Lower leg skin (tissue), 4 donors: ENCODE data around the gene KCTD20. TPM values are rescaled to one million over a fixed set of nuclear protein-coding genes. Genes with fewer than 3 reads are reported as not detected.
A peak's percentile ranks its signal among the peaks of the same experiment; 100 is the strongest.
"Not testable (repeated sequence)": the region's sequence is repeated elsewhere in the genome, so short reads cannot be mapped to it uniquely, and the experiment has no call there.

Experiments used
- DNase-seq, 2 donors: peaks; one replicate each; pipeline ENCODE4 v3.0.0-alpha.2; 2019; ENCODE audit warnings: low spot score in 2 of 2
- H3K4me3 ChIP-seq: fragments of 200-600 bp; sonication (generic); 2 replicates; pipeline ENCODE4 v1.5.1; 2017; ENCODE audit warnings: mild to moderate bottlenecking, low read depth; ENCODE audit not compliant: poor library complexity, severe bottlenecking
- CTCF ChIP-seq, 3 donors: fragments of 450-650 bp; IDR thresholded peaks; one replicate each; pipeline ENCODE4 v1.5.1; 2016; ENCODE audit warnings: antibody characterized with exemption in 3 of 3, mild to moderate bottlenecking in 3 of 3, moderate library complexity in 2 of 3
- POLR2A ChIP-seq, 2 donors: fragments of 450-650 bp; IDR thresholded peaks; one replicate each; pipeline ENCODE4 v1.6.1; 2016 to 2017; ENCODE audit warnings: antibody characterized with exemption in 2 of 2, mild to moderate bottlenecking in 1 of 2, moderate library complexity in 1 of 2
- WGBS, 2 donors: methylation state at CpG; one replicate each; pipeline ENCODE4 v1.1.5; 2018; 5-methylcytosine and 5-hydroxymethylcytosine counted together
- intact Hi-C: fragments of 100-400 bp; cut with DNase I; formaldehyde crosslinking; loops from one replicate; pipeline ENCODE4 v1.15.0; 2023; ENCODE audit warnings: low total_unique reads
- total RNA-seq, 4 donors: library from RNA; depleted of rRNA; stranded (reverse); fragments of >200 nt; gene quantifications; one replicate each; pipeline ENCODE4 v1.1.0, GENCODE V29; 2016

Gene KCTD20
- total RNA-seq, 4 donors from 2014 or later, result 48.5 to 84.1 (median 56.8) TPM

- DNase-seq, result peak; percentile 96 to 98
- no peak overlapping the region for H3K4me3 ChIP-seq
- WGBS, 2 donors, result 19 to 21% methylated on average over 8 of the region's 8 CpGs
- intact Hi-C loops, result loop anchor here (10.0 kb wide), 2 partner anchors 103 to 153 kb away; partner anchors contain the start of genes SRSF3 and STK38
- TF ChIP-seq POLR2A (IDR thresholded peaks at IDR 0.05), result no peak
- TF ChIP-seq CTCF (IDR thresholded peaks at IDR 0.05), result no peak
These were observed 1.4 kb upstream of the KCTD20 start for GRCh38 chr6:36441307-36441894.

- TF ChIP-seq POLR2A (IDR thresholded peaks at IDR 0.05) (no peak), CTCF (IDR thresholded peaks at IDR 0.05) (no peak)
- 51 to 52% methylated on average over 12 of the region's 12 CpGs for WGBS, 2 donors
- intact Hi-C loops, result loop anchor here (10.0 kb wide), 2 partner anchors 103 to 153 kb away; partner anchors contain the start of genes SRSF3 and STK38
- peak overlapping the region; percentile 93 for H3K4me3 ChIP-seq
- DNase-seq, result no peak
These were observed 613 bp upstream of the KCTD20 start for GRCh38 chr6:36442103-36442670.

- TF ChIP-seq CTCF (IDR thresholded peaks at IDR 0.05) (no peak), POLR2A (IDR thresholded peaks at IDR 0.05) (no peak)
- WGBS, 2 donors, result 1 to 2% methylated on average over 18 of the region's 18 CpGs
- intact Hi-C loops, result loop anchor here (10.0 kb wide), 2 partner anchors 101 to 151 kb away; partner anchors contain the start of genes SRSF3 and STK38
- H3K4me3 ChIP-seq, result peak overlapping the region; percentile 93
- no peak for DNase-seq
These were observed 950 bp downstream of the KCTD20 start for GRCh38 chr6:36443471-36444428.

GRCh38 chr6:36444470-36444869 is 1.7 kb downstream of the KCTD20 start:
- 47 to 50% methylated on average over 3 of the region's 3 CpGs for WGBS, 2 donors
- DNase-seq, result no peak
- H3K4me3 ChIP-seq, result no peak overlapping the region
- intact Hi-C loops, result loop anchor here (10.0 kb wide), 2 partner anchors 100 to 150 kb away; partner anchors contain the start of genes SRSF3 and STK38
- TF ChIP-seq POLR2A (IDR thresholded peaks at IDR 0.05) (no peak), CTCF (IDR thresholded peaks at IDR 0.05) (no peak)

DNA sequence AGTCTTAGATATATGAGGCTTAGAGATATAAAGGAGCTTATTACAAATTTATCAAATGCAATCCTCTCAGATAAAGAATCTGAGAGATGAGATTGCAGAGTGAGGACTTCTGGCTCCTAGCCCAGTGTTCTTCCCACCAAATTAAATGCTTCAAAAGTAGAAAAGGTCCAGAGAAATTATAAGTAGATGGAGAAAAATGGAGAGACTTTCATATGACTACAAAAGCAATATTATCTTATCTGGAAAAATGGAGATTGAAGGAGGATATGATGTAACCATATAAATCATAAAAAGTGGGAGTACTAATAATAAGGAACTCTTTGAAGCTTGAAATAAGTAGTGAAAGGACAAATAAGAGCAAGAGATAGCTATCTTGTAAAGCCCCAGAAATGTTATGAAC is 2.8 kb downstream of the KCTD20 start:
- intact Hi-C loops, result loop anchor here (10.0 kb wide), 2 partner anchors 99 to 149 kb away; partner anchors contain the start of genes SRSF3 and STK38
- no peak for TF ChIP-seq CTCF (IDR thresholded peaks at IDR 0.05)
- no peak for TF ChIP-seq POLR2A (IDR thresholded peaks at IDR 0.05)
- no peak overlapping the region for H3K4me3 ChIP-seq
- DNase-seq, result no peak

- WGBS, 2 donors, result 97 to 98% methylated on average over 10 of the region's 10 CpGs
- intact Hi-C loops, result loop anchor here (10.0 kb wide), 2 partner anchors 96 to 146 kb away; partner anchors contain the start of genes SRSF3 and STK38
- not testable (repeated sequence) for H3K4me3 ChIP-seq, DNase-seq
These were observed 6.4 kb downstream of the KCTD20 start for GRCh38 chr6:36449173-36449572.

- intact Hi-C loops, H3K4me3 ChIP-seq, DNase-seq: not testable (repeated sequence)
- 97 to 99% methylated on average over 8 of the region's 8 CpGs for WGBS, 2 donors
These were observed 10.1 kb downstream of the KCTD20 start for GRCh38 chr6:36452897-36453296.
